ENCODE data around the gene KATNB1.
"Not testable (repeated sequence)": the region's sequence is repeated elsewhere in the genome, so short reads cannot be mapped to it uniquely, and the experiment has no call there.

Gene KATNB1

GRCh38 chr16:57745768-57746167 is 10.2 kb downstream of the KATNB1 start:
- no peak for DNase-seq

GRCh38 chr16:57746316-57746715 is 10.7 kb downstream of the KATNB1 start:
- DNase-seq: not testable (repeated sequence)

- no peak for DNase-seq
These were observed 11.5 kb downstream of the KATNB1 start for GRCh38 chr16:57747091-57747490.

- DNase-seq: no peak
These were observed 11.9 kb downstream of the KATNB1 start for GRCh38 chr16:57747496-57747895.

GRCh38 chr16:57747996-57748395 is 12.4 kb downstream of the KATNB1 start:
- DNase-seq: no peak

- no peak for DNase-seq
These were observed 13.0 kb downstream of the KATNB1 start for GRCh38 chr16:57748596-57748995.

GRCh38 chr16:57749101-57749692 is 13.6 kb downstream of the KATNB1 start:
- DNase-seq: no peak

GRCh38 chr16:57749856-57750452 is 14.4 kb downstream of the KATNB1 start:
- DNase-seq: no peak

GRCh38 chr16:57750796-57751538 is 15.4 kb downstream of the KATNB1 start:
- DNase-seq: no peak

GRCh38 chr16:57751539-57752202 is 16.1 kb downstream of the KATNB1 start:
- DNase-seq: no peak

GRCh38 chr16:57752203-57752580 is 16.6 kb downstream of the KATNB1 start:
- DNase-seq: no peak

- no peak for DNase-seq
These were observed 17.2 kb downstream of the KATNB1 start for GRCh38 chr16:57752581-57753447.

GRCh38 chr16:57753448-57754353 is 18.1 kb downstream of the KATNB1 start:
- DNase-seq: no peak

- DNase-seq: no peak
These were observed 18.9 kb downstream of the KATNB1 start for GRCh38 chr16:57754354-57755060.

GRCh38 chr16:57755061-57755684 is 19.6 kb downstream of the KATNB1 start:
- no peak for DNase-seq

GRCh38 chr16:57755726-57756423 is 20.3 kb downstream of the KATNB1 start:
- DNase-seq: no peak

GRCh38 chr16:57756424-57757325 is 21.1 kb downstream of the KATNB1 start:
- DNase-seq: no peak

- DNase-seq: peak; percentile 68 to 85 (median 77)
These were observed 21.8 kb downstream of the KATNB1 start for GRCh38 chr16:57757326-57757786.

All from T-helper 1 cell (primary cell).